Right atrium auricular region (tissue), 2 donors: ENCODE data around the gene S1PR2. TPM values are rescaled to one million over a fixed set of nuclear protein-coding genes. Genes with fewer than 3 reads are reported as not detected.

Experiments
- DNase-seq: peaks from one replicate; pipeline ENCODE4 v3.0.0-alpha.2; 2019; ENCODE audit warnings: low spot score
- H3K27ac ChIP-seq, 2 donors: fragments of 200-600 bp; sonication (generic); 1 replicate in 1 of 2; 2 replicates in 1 of 2; pipeline ENCODE4 v1.5.1; 2016 to 2019
- H3K27me3 ChIP-seq, 2 donors: fragments of 200-600 bp; sonication (generic); one replicate each; pipeline versions ENCODE4 v1.5.1 to v1.6.0; 2017 to 2019
- H3K36me3 ChIP-seq: fragments of 200-600 bp; sonication (generic); one replicate; pipeline ENCODE4 v1.5.1; 2016
- H3K4me1 ChIP-seq, 2 donors: fragments of 200-600 bp; sonication (generic); one replicate each; pipeline versions ENCODE4 v1.5.1 to v1.6.0; 2017 to 2019
- H3K4me3 ChIP-seq, 2 donors: fragments of 200-600 bp; sonication (generic); 1 replicate in 1 of 2; 2 replicates in 1 of 2; pipeline ENCODE4 v1.5.1; 2017 to 2019; ENCODE audit warnings: mild to moderate bottlenecking in 1 of 2, moderate library complexity in 1 of 2
- H3K9me3 ChIP-seq, 2 donors: fragments of 200-600 bp; sonication (generic); one replicate each; pipeline ENCODE4 v1.5.1; 2019
- total RNA-seq, 2 donors: library from RNA; depleted of rRNA; stranded (reverse); fragments of >200 nt; gene quantifications; one replicate each; pipeline ENCODE4 v1.1.0, GENCODE V29; 2016
- TF ChIP-seq, protein P1 (sequence below), 2 donors: fragments of 200-600 bp; sonication (generic); IDR thresholded peaks; one replicate each; pipeline ENCODE4 v1.5.1; 2019; ENCODE audit warnings: antibody characterized with exemption in 2 of 2

The S1PR2 gene
- total RNA-seq, 2 donors from 2014 or later, result 4.3 to 14.7 TPM

DNA sequence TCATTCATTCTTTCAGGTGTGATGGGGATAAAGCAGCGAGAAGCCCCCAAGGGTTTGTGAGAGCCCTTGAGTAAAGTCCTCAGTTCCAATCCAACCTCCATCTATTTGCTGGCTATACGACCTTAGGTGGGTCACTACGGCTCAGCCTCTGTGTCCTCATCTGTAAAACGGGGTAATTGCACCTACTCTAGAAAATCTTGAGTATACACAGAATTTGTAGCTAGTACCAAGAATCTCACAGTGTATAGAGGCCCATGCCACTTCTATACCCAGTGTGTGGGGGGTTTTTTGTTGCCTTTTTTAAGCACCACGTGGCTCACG, 36.0 kb downstream of the S1PR2 start:
- no peak for DNase-seq
- no peaks in the 10 kb centered on the region for H3K27me3 ChIP-seq

DNA sequence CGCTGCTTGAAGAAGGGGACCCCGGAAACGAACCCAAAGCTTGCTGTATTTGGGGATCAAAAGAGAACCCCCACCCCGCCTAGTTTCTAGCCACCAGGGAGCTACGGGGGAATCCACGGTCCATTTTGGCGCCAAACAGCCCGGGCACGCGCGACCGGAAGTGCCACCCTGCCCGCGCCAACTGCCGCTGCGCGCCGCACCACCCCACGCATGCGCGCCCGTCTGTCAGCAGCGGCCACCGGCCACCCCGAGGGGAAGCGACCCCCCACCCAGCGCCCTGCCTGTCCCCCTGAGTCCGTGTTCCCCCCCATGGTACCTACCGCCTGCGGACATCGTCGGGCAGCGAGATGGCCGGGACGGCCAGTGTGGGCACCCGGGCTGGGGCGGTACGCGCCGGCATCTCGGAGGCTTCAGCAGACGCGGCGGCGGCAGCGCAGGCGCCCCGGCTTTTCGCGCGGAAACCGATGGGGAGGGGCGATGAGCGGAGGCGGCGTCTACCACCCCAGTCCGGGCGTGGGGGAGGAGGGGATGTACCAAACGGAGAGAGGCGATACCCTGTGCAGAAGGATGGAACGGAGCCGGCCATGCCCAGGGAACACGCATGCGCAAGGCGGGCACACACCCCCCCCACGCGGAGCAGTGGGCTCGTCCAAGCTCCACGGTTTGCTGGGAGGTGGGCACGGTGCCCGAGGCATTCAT, 36.5 kb downstream of the S1PR2 start, which contains the start of gene DNMT1:
DNMT1 (minus strand) TSS at position 454 of the 699 bp plus-strand sequence; CDS start at position 400, 54 bp downstream.
- TF ChIP-seq, protein P1, sequence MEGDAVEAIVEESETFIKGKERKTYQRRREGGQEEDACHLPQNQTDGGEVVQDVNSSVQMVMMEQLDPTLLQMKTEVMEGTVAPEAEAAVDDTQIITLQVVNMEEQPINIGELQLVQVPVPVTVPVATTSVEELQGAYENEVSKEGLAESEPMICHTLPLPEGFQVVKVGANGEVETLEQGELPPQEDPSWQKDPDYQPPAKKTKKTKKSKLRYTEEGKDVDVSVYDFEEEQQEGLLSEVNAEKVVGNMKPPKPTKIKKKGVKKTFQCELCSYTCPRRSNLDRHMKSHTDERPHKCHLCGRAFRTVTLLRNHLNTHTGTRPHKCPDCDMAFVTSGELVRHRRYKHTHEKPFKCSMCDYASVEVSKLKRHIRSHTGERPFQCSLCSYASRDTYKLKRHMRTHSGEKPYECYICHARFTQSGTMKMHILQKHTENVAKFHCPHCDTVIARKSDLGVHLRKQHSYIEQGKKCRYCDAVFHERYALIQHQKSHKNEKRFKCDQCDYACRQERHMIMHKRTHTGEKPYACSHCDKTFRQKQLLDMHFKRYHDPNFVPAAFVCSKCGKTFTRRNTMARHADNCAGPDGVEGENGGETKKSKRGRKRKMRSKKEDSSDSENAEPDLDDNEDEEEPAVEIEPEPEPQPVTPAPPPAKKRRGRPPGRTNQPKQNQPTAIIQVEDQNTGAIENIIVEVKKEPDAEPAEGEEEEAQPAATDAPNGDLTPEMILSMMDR (IDR thresholded peaks at IDR 0.05), result no peak
- Histone ChIP-seq H3K36me3 (no peaks in the 10 kb centered on the region), H3K4me3 (peak within 1 kb of the TSS; percentile 78 to 85), H3K4me1 (peaks cover 0 to 33% of the 10 kb centered on the region in 2 donors), H3K9me3 (no peaks in the 10 kb centered on the region), H3K27ac (peak within 1 kb of the TSS; percentile 85 to 93), H3K27me3 (no peaks in the 10 kb centered on the region)
- peak; percentile 93 for DNase-seq

More for the DNA sequence above, 36.0 kb downstream of the S1PR2 start:
- H3K9me3 ChIP-seq, result no peaks in the 10 kb centered on the region
- peak overlapping the region; percentile 85 to 93 for H3K27ac ChIP-seq
- H3K4me3 ChIP-seq, result peak overlapping the region; percentile 78 to 85
- TF ChIP-seq, protein P1 (IDR thresholded peaks at IDR 0.05), result no peak
- peaks cover 0 to 33% of the 10 kb centered on the region in 2 donors for H3K4me1 ChIP-seq
- H3K36me3 ChIP-seq, result no peaks in the 10 kb centered on the region

DNA sequence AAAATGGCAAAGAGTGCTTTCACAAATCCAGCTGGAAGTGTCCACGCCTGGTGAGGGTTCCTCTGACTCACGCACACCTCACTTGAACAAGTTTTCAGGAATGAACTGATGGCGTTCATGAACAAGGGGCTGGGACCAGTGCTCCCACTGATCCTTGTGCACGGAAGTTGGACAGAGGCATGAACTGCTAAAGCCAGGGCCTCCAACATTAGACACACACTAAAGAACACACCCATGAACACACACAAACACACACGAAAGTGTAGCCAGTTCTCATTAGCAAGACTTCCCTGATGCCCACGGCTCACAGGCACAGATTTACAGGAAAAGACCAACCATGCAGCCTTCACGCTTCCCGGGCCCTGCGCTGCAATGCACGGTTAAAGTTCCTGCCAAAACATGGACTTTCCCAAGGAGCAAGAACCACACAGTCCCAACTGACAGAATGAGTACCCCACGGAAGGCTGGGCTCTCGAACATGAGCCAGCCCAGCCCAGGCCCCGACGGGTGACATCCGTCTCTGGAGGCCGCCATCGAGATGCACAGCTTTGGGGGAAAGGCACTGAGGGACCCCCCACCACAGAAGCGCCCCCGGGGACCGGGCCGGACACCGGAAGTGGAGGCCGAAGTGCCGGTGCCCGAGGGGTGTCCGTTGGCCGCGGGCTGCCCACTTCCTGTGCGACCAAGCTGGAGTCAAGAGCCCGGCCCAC, 37.2 kb downstream of the S1PR2 start:
- Histone ChIP-seq H3K4me1 (peaks cover 0 to 33% of the 10 kb centered on the region in 2 donors), H3K36me3 (no peaks in the 10 kb centered on the region), H3K4me3 (peak overlapping the region; percentile 78 to 85), H3K27ac (peak overlapping the region; percentile 85 to 93), H3K27me3 (no peaks in the 10 kb centered on the region), H3K9me3 (no peaks in the 10 kb centered on the region)
- peak; percentile 59 for DNase-seq
- TF ChIP-seq, protein P1 (IDR thresholded peaks at IDR 0.05), result no peak

DNA sequence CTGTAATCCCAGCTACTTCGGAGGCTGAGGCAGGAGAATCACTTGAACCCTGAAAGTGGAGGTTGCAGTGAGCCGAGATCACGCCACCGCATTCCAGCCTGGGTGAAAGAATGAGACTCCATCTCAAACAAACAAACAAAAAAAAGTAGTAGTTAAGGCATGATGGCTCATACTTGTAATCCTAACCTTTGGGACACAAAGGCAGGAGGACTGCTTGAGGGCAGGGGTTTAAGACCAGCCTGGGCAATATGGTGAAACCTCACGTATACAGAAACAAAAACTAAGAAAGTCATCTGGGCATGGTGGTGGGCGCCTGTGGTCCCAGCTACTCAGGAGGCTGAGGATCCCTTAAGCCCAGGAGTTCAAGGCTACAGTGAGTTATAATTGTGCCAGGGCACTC, 38.2 kb downstream of the S1PR2 start:
- Histone ChIP-seq H3K4me1 (peaks cover 0 to 39% of the 10 kb centered on the region in 2 donors), H3K27me3 (no peaks in the 10 kb centered on the region), H3K36me3 (no peaks in the 10 kb centered on the region), H3K9me3 (no peaks in the 10 kb centered on the region), H3K27ac (no peak overlapping the region), H3K4me3 (no peak overlapping the region)
- DNase-seq, result no peak
- TF ChIP-seq, protein P1 (IDR thresholded peaks at IDR 0.05), result no peak

DNA sequence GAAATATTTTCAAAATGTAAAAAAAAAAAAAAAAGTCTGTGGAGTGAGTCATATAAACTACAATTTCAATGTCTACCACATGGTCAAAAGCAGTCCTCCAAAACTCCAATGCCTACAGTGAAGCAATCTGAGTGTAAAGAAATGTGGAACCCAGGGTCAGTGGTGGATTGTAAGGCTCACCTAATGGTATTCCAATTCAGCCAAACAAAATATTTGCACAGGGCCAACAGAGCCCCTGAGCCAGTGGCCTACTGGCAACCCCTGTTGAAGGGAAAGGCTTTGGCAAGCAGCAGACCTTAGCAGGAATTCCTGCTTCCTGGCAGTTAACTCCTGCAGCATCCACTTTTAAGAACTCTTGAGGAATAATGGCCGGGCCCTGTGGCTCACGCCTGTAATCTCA, 39.8 kb downstream of the S1PR2 start:
- Histone ChIP-seq H3K4me1 (peaks cover 0 to 44% of the 10 kb centered on the region in 2 donors), H3K27me3 (no peaks in the 10 kb centered on the region), H3K9me3 (no peaks in the 10 kb centered on the region), H3K4me3 (no peak overlapping the region), H3K36me3 (no peaks in the 10 kb centered on the region), H3K27ac (no peak overlapping the region)
- TF ChIP-seq, protein P1 (IDR thresholded peaks at IDR 0.05), result no peak
- no peak for DNase-seq
